GM21515 (cell line): ENCODE data around the gene CNKSR1.

ENCODE experiments used
- ATAC-seq: cut with Tn5 transposase; IDR thresholded peaks from one replicate; pipeline ENCODE4 v1.9.1; 2021; ENCODE audit not compliant: unreplicated experiment

The CNKSR1 gene, protein sequence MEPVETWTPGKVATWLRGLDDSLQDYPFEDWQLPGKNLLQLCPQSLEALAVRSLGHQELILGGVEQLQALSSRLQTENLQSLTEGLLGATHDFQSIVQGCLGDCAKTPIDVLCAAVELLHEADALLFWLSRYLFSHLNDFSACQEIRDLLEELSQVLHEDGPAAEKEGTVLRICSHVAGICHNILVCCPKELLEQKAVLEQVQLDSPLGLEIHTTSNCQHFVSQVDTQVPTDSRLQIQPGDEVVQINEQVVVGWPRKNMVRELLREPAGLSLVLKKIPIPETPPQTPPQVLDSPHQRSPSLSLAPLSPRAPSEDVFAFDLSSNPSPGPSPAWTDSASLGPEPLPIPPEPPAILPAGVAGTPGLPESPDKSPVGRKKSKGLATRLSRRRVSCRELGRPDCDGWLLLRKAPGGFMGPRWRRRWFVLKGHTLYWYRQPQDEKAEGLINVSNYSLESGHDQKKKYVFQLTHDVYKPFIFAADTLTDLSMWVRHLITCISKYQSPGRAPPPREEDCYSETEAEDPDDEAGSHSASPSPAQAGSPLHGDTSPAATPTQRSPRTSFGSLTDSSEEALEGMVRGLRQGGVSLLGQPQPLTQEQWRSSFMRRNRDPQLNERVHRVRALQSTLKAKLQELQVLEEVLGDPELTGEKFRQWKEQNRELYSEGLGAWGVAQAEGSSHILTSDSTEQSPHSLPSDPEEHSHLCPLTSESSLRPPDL

GRCh38 chr1:26177182-26177684 is at the start of gene CNKSR1:
Gene CNKSR1 (plus strand): TSS chr1:26177491. CDS start chr1:26177548, 57 bp downstream.
- ATAC-seq, result no peak

GRCh38 chr1:26129778-26130177 is 47.5 kb upstream of the CNKSR1 start:
- ATAC-seq, result no peak

DNA sequence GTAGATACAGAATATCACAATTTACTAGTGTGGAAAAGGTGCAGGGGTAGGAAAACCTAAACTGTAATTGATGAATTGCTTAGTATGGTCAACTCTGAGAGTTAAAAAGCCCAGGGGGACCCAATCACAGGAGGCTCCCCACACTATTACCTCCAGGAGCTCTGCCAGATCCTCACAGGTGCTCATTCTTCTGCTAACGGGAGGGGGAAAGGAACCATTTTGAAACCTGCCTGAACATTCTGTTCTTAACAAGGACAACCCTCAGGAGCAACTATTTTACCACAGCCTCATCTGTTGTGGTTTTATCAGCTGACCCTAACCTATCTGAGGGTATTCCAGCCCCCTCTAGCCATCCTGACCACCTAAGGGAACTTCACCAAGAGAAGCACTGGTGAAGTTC is 46.6 kb upstream of the CNKSR1 start:
- no peak for ATAC-seq

GRCh38 chr1:26132128-26132833 is 45.0 kb upstream of the CNKSR1 start:
- no peak for ATAC-seq

DNA sequence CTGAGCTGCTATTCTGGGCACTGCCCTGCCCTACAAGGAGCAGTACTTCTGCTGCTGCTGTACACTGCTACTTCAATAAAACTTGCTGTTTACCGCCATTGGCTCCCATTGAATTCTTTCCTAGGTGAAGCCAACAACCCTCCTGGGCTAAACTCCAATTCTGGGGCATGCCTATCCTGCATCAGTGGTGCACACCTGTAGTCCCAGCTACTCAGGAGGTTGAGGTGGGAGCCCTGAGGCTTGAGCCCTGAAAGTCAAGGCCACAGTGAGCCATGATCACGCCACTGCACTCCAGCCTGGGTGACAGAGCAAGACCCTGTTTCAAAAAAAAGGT is 44.5 kb upstream of the CNKSR1 start:
- no peak for ATAC-seq

DNA sequence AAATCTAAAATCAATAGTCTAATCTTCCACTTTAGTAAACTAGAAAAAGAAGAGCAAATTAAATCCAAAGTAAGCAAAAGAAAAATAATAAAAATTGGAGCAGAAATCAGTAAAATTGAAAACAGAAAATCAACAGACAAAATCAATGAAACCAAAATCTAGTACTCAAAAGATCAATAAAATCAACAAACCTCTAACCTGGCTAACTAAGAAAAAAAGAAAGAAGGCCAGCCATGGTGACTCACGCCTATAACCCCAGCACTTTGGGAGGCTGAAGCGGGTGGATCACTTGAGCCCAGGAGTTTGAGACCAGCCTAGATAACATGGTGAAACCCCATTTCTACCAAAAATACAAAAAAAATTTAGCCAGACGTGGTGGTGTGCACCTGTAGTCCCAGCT is 42.8 kb upstream of the CNKSR1 start:
- ATAC-seq, result no peak

- no peak for ATAC-seq
These were observed 38.2 kb upstream of the CNKSR1 start for GRCh38 chr1:26138974-26139558.

DNA sequence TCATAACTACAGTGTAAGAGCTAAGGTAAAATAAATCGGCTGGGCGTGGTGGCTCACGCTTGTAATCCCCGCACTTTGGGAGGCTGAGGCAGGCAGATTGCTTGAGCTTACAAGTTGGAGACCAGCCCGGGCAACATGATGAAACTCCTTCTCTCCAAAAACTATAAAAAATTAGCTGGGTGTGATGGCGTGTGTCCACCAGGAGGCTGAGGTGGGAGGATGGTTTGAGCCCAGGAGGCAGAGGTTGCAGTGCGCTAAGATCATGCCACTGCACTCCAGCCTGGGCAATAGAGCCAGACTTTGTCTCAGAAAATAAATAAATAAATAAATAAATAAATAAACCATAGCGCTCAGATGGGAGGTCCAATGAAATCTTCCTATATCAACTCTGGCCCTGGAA is 35.1 kb upstream of the CNKSR1 start:
- no peak for ATAC-seq

GRCh38 chr1:26145041-26145959 is 32.0 kb upstream of the CNKSR1 start:
- no peak for ATAC-seq

GRCh38 chr1:26145960-26146294 is 31.4 kb upstream of the CNKSR1 start:
- no peak for ATAC-seq

GRCh38 chr1:26148887-26149286 is 28.4 kb upstream of the CNKSR1 start:
- ATAC-seq, result no peak

DNA sequence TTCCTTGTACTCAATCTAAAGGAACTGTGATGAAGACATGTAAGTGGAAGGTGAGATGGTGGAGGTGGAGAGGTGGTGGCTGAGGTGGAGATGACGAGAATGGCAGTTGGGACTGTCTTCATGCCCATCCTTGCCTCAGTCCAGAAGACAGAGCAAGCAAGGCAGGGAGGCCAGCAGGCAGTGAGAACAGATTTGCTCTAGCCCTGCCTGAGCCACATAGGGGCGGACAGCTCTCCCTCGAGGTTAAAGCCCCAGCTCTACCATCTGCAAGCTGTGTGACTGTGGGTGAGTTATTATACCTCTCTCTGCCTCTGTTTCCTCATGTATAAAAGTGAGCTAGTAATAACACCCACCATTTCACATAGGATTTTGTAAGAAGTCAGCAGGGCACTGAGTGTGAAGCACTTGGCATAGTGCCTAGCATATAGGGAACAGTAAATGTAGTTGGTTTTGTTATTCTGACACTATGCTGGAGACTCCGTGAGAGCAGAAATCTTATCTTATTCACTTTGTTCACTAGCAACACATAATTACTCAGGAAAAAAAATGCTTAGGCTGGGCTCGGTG is 23.2 kb upstream of the CNKSR1 start:
- ATAC-seq, result no peak

DNA sequence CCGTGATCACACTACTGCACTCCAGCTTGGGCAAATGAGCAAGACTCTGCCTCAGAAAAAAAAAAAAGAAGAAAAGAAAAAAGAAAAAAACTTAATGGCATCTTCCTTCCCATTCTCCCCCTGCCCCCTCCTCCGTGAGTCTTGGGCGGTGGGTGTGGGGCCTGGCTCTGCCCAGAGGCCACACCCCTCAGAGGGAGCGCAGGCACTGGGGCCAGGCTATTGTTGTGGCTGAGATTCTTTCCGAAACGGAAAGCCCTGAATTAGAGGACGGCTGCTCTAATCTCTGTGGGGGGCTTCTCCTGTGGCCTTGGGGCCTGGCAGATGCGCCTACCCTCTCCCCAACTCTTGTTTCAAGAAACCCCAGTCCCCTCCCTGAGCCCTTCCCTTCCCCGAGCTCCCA is 22.5 kb upstream of the CNKSR1 start:
- ATAC-seq, result no peak

DNA sequence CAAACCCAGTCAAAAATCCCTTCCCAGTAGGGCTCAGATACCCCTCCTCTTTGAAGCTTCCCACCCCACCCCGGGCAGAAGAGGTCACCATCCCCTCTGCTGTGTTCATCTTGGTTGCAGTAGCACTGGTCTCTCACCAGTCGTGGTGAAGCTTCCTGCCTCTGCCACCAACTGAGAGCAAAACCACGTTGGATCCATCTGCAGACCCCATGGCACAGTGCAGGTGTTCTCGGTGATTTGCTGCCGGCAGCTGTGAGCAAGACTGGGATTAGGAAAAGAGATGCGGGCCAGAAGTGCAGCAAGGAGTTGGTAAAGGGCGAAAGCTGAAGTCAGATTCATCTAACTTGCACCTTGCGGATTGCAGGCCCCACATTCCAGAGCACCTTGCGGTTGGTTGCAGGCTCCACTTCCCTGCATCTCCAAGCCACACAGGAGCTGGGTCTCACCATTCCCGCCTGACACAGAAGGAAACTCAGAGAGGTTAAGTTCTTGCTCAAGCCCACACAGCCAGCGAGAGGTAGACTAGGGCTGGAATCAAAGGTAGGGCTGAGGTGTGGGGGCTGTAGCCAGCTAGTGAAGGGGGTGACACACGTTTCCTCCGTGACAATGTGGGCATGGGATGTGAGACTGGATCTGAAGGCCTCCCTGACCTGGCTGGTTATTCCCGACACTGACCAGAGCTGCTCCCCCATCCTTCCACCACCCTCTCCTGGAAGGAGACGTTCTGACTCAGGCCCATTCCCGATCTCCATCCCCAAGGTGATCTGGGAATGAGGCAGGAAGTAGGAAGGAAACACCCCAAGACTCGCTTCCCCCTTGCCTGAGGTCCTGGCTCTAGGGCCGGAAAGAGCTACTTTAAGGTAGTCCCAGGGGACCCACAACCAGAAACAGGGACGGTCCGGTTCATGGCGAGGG is 21.7 kb upstream of the CNKSR1 start:
- no peak for ATAC-seq

- no peak for ATAC-seq
These were observed 20.8 kb upstream of the CNKSR1 start for GRCh38 chr1:26156285-26157038.

DNA sequence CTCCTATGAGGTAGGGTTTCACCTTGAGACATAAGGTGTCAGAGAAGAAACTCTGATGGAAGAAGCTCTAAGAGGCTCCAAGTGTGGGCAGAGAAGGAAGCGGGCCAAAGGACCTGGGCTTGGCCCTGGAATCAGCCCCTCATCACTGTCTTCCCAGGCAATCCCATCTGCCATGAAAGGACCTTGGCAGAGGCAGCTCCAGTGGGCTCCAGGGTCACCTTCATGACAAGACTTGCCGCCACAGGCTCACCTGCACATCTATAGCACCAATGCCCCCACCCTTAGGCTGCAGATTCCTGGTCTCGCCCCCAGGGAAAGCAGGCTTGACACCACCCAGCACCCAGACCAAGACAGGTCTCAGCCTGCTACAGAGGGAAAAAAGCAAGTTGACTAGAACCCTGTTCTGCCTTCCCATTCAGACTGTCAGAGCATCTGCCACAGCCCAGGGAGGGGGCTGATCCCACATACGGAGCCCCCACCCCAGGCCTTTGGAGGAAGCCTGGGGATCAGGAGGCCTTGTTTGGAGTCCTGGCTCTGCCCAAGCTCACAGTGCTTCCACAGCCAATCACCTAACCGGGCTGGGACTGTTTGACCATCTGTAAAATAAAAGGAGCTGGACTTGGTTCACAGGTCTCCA is 18.9 kb upstream of the CNKSR1 start:
- ATAC-seq, result no peak

DNA sequence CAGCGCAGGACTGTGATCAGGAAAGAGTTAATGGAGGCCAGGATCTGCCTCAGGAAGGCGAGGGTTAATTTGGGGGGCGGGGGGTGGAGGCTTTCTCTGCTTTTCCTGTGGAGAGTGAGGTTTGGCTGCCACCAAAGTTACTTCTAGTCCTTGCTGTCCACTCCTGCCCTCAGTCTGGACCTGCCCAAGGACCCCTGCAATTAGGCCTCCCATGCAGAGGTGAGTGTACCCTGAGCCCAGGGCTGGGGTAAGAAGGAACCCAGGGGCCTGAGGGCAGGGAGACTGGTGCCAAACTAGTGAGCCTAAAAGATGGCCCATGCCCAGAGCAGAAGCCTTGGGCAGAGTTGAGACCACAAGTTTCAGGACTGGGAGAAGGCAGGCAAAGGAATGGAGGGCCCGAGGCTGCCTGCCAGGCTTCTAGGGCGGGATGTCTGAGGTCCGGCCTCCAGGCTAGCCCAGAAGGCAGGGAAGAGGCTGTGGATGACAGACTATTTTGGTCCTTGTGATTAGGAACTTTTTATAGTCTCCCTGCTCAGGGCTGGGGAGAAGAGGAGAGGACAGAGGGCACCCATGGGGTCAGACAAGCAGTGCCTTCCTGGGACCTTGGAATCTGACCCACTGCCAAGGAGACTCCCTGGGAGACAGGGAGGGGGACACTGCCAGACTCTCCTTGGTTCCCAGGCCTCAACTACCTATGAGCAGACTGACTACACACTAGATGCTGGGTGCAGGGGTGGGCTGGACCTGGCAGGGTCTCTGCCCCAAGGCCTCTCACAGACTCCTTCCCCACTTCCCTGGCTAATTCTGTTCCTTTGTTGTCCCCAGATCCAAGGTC is 18.2 kb upstream of the CNKSR1 start, which contains the start of gene FAM110D:
Gene FAM110D, plus strand, starts transcription at position 172 of the 835 bp plus-strand sequence. CDS start 2,213 bp downstream, outside the sequence.
- no peak for ATAC-seq
